PC-3 (cell line): ENCODE results near the gene WDFY3. TPM values are rescaled to one million over a fixed set of nuclear protein-coding genes. Genes with fewer than 3 reads are reported as not detected.
A peak's percentile ranks its signal among the peaks of the same experiment; 100 is the strongest.

Experiments used
- ATAC-seq: fragments of 200-7000 bp; cut with Tn5 transposase; 2 replicates; pipeline ENCODE4 v1.9.1; 2020; ENCODE audit warnings: mild to moderate bottlenecking, moderate library complexity
- BruUV-seq: library from RNA; stranded (reverse); fragments of 400-500 nt; replicated peaks from 2 replicates; lab custom pipeline; 2021; lab: Mats Ljungman, UMichigan
- CTCF ChIA-PET: fragments of 300-600 bp; sonication (Branson Sonifier 250); formaldehyde crosslinking; loops from one replicate; lab custom pipeline; 2022; ENCODE audit warnings: antibody characterized with exemption; lab: Charles Lee
- POLR2A ChIA-PET: fragments of 300-600 bp; sonication (Branson Sonifier 250); formaldehyde crosslinking; loops from one replicate; lab custom pipeline; 2022; ENCODE audit warnings: antibody characterized with exemption; ENCODE audit not compliant: unreplicated experiment; lab: Charles Lee
- DNase-seq: peaks from one replicate; pipeline ENCODE4 v3.0.0-alpha.2; 2015
- H2AFZ ChIP-seq: fragments of 300-600 bp; sonication (generic); 2 replicates; pipeline ENCODE4 v1.6.0; 2016; ENCODE audit warnings: antibody characterized with exemption, low read length
- H3F3A ChIP-seq: fragments of 300-600 bp; sonication (generic); one replicate; pipeline ENCODE4 v1.6.0; 2017; ENCODE audit warnings: antibody characterized with exemption, low read length, control low read depth, mild to moderate bottlenecking; ENCODE audit not compliant: unreplicated experiment
- H3K27ac ChIP-seq: fragments of 300-600 bp; sonication (generic); 2 replicates; pipeline ENCODE4 v1.5.1; 2016; ENCODE audit warnings: mild to moderate bottlenecking, low read length
- H3K27me3 ChIP-seq: fragments of 300-600 bp; sonication (generic); 2 replicates; pipeline ENCODE4 v1.6.1; 2016; ENCODE audit warnings: low read length, mixed read lengths
- H3K36me3 ChIP-seq: fragments of 300-600 bp; sonication (generic); 2 replicates; pipeline ENCODE4 v1.6.1; 2016; ENCODE audit warnings: low read depth, mixed run types, low read length, mixed read lengths
- H3K4me1 ChIP-seq: fragments of 300-600 bp; sonication (generic); 2 replicates; pipeline ENCODE4 v1.5.1; 2016; ENCODE audit warnings: low read length; ENCODE audit not compliant: insufficient read depth
- H3K4me2 ChIP-seq: fragments of 300-600 bp; sonication (generic); 2 replicates; pipeline ENCODE4 v1.6.0; 2016; ENCODE audit warnings: low read length
- H3K4me3 ChIP-seq: fragments of 300-600 bp; sonication (generic); 2 replicates; pipeline ENCODE4 v1.5.1; 2016; ENCODE audit warnings: mild to moderate bottlenecking, low read length, mixed read lengths
- H3K79me2 ChIP-seq: fragments of 300-600 bp; sonication (generic); 2 replicates; pipeline ENCODE4 v1.6.1; 2017; ENCODE audit warnings: low read length, mixed read lengths
- H3K9ac ChIP-seq: fragments of 300-600 bp; sonication (generic); 2 replicates; pipeline ENCODE4 v1.6.0; 2016; ENCODE audit warnings: mild to moderate bottlenecking, low read length
- H3K9me2 ChIP-seq: fragments of 300-600 bp; sonication (generic); replicated peaks from 2 replicates; pipeline ENCODE4 v1.6.1; 2016; ENCODE audit warnings: mixed run types, low read length, mixed read lengths
- H3K9me3 ChIP-seq: fragments of 300-600 bp; sonication (generic); 2 replicates; pipeline ENCODE4 v1.6.1; 2016; ENCODE audit warnings: low read length, mixed read lengths
- H4K20me1 ChIP-seq: fragments of 300-600 bp; sonication (generic); 2 replicates; pipeline ENCODE4 v1.6.1; 2016; ENCODE audit warnings: low read length, mixed read lengths
- CTCF ChIP-seq: fragments of 300-600 bp; sonication (generic); conservative IDR thresholded peaks from 2 replicates; pipeline ENCODE4 v1.5.1; 2017; ENCODE audit warnings: antibody characterized with exemption, low read depth, mild to moderate bottlenecking, low read length
- EZH2 ChIP-seq: fragments of 300-600 bp; sonication (generic); IDR thresholded peaks from one replicate; pipeline ENCODE4 v1.6.1; 2017; ENCODE audit warnings: antibody characterized with exemption, mild to moderate bottlenecking, low read length; ENCODE audit not compliant: unreplicated experiment
- EZH2phosphoT487 ChIP-seq: fragments of 300-600 bp; sonication (generic); IDR thresholded peaks from 2 replicates; pipeline ENCODE4 v1.6.1; 2018; ENCODE audit warnings: mild to moderate bottlenecking, antibody characterized with exemption, low read length, borderline replicate concordance
- intact Hi-C: fragments of 100-400 bp; cut with micrococcal nuclease; formaldehyde crosslinking; loops from 2 replicates; pipeline ENCODE4 v1.9.0; 2023
- total RNA-seq: library from RNA; depleted of rRNA; stranded (reverse); fragments of >200 nt; gene quantifications from 2 replicates; pipeline ENCODE4 v1.2.3, GENCODE V29; 2014

Gene WDFY3
- total RNA-seq, 1 experiment from 2014 or later = 23.1 TPM

- H3K9me2 ChIP-seq = no peaks in the 10 kb centered on the region
- DNase-seq (no peak), ATAC-seq (no peak)
- ChIA-PET POLR2A (no interaction called here), CTCF (no interaction called here)
- no peak overlapping the region for H3K27ac ChIP-seq
- no peaks in the 10 kb centered on the region for H3K79me2 ChIP-seq
- peaks cover 26% of the 10 kb centered on the region for H3K4me1 ChIP-seq
- H4K20me1 ChIP-seq = no peaks in the 10 kb centered on the region
- no TSS peak for BruUV-seq
- no peak overlapping the region for H3K4me3 ChIP-seq
- H3K4me2 ChIP-seq = 0 out of 2 replicates have a peak overlapping the region, but pooled peaks have one; percentile 1
- H3F3A ChIP-seq = peaks cover 4% of the 10 kb centered on the region
- no peaks in the 10 kb centered on the region for H3K9me3 ChIP-seq
- no peak overlapping the region for H2AFZ ChIP-seq
- H3K36me3 ChIP-seq = no peaks in the 10 kb centered on the region
- intact Hi-C loops = loop anchor here (5.0 kb wide), 1 partner anchor 49 kb away; the partner anchor contains the start of gene CDS1
- no peaks in the 10 kb centered on the region for H3K27me3 ChIP-seq
- H3K9ac ChIP-seq = no peak overlapping the region
- TF ChIP-seq CTCF = no peak
- no peak for TF ChIP-seq EZH2
- TF ChIP-seq EZH2phosphoT487 = no peak
These were observed 334.9 kb downstream of the WDFY3 start for GRCh38 chr4:84631573-84631972.

GRCh38 chr4:84626673-84627072 lies 339.8 kb downstream of the WDFY3 start:
- Histone ChIP-seq H3K27me3 (no peaks in the 10 kb centered on the region), H3F3A (no peaks in the 10 kb centered on the region), H4K20me1 (no peaks in the 10 kb centered on the region), H3K36me3 (no peaks in the 10 kb centered on the region), H3K4me1 (peaks cover 3% of the 10 kb centered on the region), H2AFZ (no peak overlapping the region), H3K9me3 (no peaks in the 10 kb centered on the region), H3K9ac (no peak overlapping the region), H3K27ac (no peak overlapping the region), H3K4me2 (no peak overlapping the region), H3K79me2 (no peaks in the 10 kb centered on the region), H3K9me2 (no peaks in the 10 kb centered on the region), H3K4me3 (no peak overlapping the region)
- DNase-seq = no peak
- CTCF ChIA-PET = no interaction called here
- POLR2A ChIA-PET = no interaction called here
- ATAC-seq = no peak
- TF ChIP-seq EZH2phosphoT487 = no peak
- TF ChIP-seq EZH2 = no peak
- TF ChIP-seq CTCF = no peak
- intact Hi-C loops = no loop called here
- no TSS peak for BruUV-seq

- intact Hi-C loops = no loop called here
- no peak overlapping the region for H3K27ac ChIP-seq
- no TSS peak for BruUV-seq
- DNase-seq = no peak
- TF ChIP-seq EZH2phosphoT487 (no peak), CTCF (no peak), EZH2 (no peak)
- H3F3A ChIP-seq = no peaks in the 10 kb centered on the region
- H3K4me2 ChIP-seq = no peak overlapping the region
- no peak for ATAC-seq
- H3K36me3 ChIP-seq = no peaks in the 10 kb centered on the region
- H3K9ac ChIP-seq = no peak overlapping the region
- H3K79me2 ChIP-seq = no peaks in the 10 kb centered on the region
- H2AFZ ChIP-seq = no peak overlapping the region
- H3K9me2 ChIP-seq = no peaks in the 10 kb centered on the region
- H3K27me3 ChIP-seq = no peaks in the 10 kb centered on the region
- H4K20me1 ChIP-seq = no peaks in the 10 kb centered on the region
- ChIA-PET POLR2A (no interaction called here), CTCF (no interaction called here)
- no peaks in the 10 kb centered on the region for H3K4me1 ChIP-seq
- H3K9me3 ChIP-seq = no peaks in the 10 kb centered on the region
- H3K4me3 ChIP-seq = no peak overlapping the region
These were observed 342.8 kb downstream of the WDFY3 start for GRCh38 chr4:84623661-84624060.
